ENCODE results near the gene ADAMTS8. TPM values are rescaled to one million over a fixed set of nuclear protein-coding genes. Genes with fewer than 3 reads are reported as not detected.

Gene ADAMTS8
- total RNA-seq, 4 donors from 2014 or later: under 0.01 to 0.17 TPM; not detected in 2

- TF ChIP-seq, protein P1, sequence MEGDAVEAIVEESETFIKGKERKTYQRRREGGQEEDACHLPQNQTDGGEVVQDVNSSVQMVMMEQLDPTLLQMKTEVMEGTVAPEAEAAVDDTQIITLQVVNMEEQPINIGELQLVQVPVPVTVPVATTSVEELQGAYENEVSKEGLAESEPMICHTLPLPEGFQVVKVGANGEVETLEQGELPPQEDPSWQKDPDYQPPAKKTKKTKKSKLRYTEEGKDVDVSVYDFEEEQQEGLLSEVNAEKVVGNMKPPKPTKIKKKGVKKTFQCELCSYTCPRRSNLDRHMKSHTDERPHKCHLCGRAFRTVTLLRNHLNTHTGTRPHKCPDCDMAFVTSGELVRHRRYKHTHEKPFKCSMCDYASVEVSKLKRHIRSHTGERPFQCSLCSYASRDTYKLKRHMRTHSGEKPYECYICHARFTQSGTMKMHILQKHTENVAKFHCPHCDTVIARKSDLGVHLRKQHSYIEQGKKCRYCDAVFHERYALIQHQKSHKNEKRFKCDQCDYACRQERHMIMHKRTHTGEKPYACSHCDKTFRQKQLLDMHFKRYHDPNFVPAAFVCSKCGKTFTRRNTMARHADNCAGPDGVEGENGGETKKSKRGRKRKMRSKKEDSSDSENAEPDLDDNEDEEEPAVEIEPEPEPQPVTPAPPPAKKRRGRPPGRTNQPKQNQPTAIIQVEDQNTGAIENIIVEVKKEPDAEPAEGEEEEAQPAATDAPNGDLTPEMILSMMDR (IDR thresholded peaks at IDR 0.05; ENCODE audit: low read depth): no peak
Measured at GRCh38 chr11:130469181-130469580, 40.8 kb upstream of the ADAMTS8 start.

- TF ChIP-seq, protein P1 (IDR thresholded peaks at IDR 0.05; ENCODE audit: low read depth): no peak
Measured at GRCh38 chr11:130467116-130467900, 38.9 kb upstream of the ADAMTS8 start.

- TF ChIP-seq, protein P1 (IDR thresholded peaks at IDR 0.05; ENCODE audit: low read depth): no peak
Measured at GRCh38 chr11:130465263-130465662, 36.9 kb upstream of the ADAMTS8 start.

DNA sequence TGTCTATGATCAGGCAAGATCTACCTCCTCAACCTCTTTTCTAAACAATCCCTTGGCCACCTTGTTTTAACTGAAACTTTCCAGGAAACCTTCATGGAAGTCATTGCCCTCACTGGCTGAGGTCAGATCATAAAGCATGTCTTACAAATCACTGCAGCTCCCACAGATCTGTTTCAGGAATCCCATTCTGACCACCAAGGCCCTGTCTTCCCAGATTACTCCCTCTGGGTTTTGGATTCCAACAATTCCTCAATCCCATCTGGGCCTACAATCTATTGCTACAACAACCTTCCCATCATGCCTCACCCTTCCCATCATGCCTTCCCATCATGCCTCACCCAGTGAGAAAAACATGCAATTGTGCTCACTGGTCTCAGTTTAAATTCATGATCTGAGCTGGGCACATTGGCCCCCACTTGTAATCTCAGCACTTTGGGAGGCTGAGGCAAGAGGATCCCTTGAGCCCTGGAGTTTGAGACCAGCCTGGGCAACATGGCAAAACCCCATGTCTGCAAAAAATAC, 35.9 kb upstream of the ADAMTS8 start:
- TF ChIP-seq, protein P1 (IDR thresholded peaks at IDR 0.05; ENCODE audit: low read depth): no peak

- TF ChIP-seq, protein P1 (IDR thresholded peaks at IDR 0.05; ENCODE audit: low read depth): no peak
Measured at GRCh38 chr11:130462931-130463330, 34.5 kb upstream of the ADAMTS8 start.

GRCh38 chr11:130462101-130462885, 33.9 kb upstream of the ADAMTS8 start:
- TF ChIP-seq, protein P1 (IDR thresholded peaks at IDR 0.05; ENCODE audit: low read depth): no peak

- TF ChIP-seq, protein P1 (IDR thresholded peaks at IDR 0.05; ENCODE audit: low read depth): no peak
Measured at GRCh38 chr11:130459521-130459920, 31.1 kb upstream of the ADAMTS8 start.
